DOHH2 (cell line): ENCODE results near the gene CP.

ENCODE experiments used
- CTCF ChIP-seq: fragments of 200-600 bp; sonication (generic); IDR thresholded peaks from one replicate; pipeline ENCODE4 v1.5.1; 2014; ENCODE audit warnings: antibody characterized with exemption, mild to moderate bottlenecking, low read depth, low read length; ENCODE audit not compliant: poor library complexity, severe bottlenecking
- EZH2phosphoT487 ChIP-seq: fragments of 200-600 bp; sonication (generic); IDR thresholded peaks from 2 replicates; pipeline ENCODE4 v1.6.1; 2017; ENCODE audit warnings: borderline replicate concordance, mild to moderate bottlenecking, antibody characterized with exemption, low read length, moderate library complexity, mixed read lengths

DNA sequence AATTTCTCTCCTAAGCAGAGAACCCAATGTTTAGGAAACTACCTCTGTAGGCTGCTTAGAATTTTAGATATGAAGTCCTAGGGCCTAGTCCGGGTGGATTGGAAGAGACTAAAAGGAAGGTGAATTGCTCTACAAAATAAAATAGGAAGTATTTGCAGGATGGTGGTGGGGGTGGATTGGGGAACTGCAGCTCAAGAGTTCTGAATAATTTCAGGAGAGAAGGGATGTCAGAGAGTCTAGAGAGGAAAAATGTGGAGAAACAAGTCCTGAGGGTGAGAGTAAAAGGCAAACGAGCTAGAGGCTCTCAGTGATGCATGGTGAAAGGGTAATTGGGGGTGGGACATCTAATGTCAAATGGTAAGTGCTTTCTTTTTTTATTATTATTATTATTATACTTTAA is 10.2 kb upstream of the CP start:
- TF ChIP-seq CTCF (no peak), EZH2phosphoT487 (no peak)
